NCI-H1417 treated with DMSO at 0.1 percent for 48 hours (cell line): ENCODE data around the gene IFITM2.
"Not testable (repeated sequence)": the region's sequence is repeated elsewhere in the genome, so short reads cannot be mapped to it uniquely, and the experiment has no call there.

Experiments
- DNase-seq: peaks from one replicate; lab custom pipeline; 2025; lab: John Stamatoyannopoulos, UW

Gene IFITM2

DNA sequence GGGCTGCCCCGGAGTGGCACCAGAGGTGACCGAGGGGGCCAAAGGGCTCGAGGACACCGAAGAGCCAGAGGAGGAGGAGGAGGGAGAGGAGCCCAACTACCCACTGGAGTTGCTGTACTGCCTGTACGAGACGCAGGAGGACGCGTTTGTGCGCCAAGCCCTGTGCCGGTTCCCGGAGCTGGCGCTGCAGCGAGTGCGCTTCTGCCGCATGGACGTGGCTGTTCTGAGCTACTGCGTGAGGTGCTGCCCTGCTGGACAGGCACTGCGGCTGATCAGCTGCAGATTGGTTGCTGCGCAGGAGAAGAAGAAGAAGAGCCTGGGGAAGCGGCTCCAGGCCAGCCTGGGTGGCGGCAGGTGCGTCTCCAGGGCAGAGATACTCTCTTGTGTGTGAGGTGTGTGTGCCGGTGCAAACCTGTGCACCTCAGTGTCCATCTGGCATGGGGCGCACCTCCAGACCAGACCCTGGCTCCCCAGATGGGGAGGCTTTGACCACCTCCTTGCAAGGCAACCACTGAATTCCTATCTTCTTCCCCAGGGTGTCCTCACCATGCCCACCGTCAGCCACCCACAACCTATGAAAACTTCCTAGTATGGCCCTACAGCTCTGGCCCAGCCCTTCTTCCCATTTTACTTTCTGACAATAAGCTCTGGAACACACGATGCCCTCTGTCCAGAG is 26.0 kb upstream of the IFITM2 start:
- DNase-seq, result no peak

DNA sequence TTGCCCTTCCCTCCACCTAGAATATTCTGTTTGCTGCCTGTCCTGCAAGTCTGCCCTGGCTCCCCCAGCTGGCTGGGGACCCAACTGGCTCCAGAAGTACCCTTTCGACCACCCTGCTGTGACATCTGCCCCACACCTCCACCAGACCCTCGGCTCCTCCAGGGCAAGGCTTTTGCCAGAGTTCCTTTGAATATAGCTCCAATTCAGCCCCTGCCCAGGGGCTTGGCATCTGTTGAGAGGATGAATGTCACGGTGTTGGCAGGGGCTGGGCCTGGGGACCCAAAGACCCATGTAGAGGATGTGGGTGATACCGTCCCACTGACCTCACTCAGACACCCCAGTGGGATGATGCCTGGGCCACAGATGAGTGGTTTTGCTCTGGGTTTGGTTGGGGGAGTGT is 25.4 kb upstream of the IFITM2 start:
- DNase-seq, result no peak

DNA sequence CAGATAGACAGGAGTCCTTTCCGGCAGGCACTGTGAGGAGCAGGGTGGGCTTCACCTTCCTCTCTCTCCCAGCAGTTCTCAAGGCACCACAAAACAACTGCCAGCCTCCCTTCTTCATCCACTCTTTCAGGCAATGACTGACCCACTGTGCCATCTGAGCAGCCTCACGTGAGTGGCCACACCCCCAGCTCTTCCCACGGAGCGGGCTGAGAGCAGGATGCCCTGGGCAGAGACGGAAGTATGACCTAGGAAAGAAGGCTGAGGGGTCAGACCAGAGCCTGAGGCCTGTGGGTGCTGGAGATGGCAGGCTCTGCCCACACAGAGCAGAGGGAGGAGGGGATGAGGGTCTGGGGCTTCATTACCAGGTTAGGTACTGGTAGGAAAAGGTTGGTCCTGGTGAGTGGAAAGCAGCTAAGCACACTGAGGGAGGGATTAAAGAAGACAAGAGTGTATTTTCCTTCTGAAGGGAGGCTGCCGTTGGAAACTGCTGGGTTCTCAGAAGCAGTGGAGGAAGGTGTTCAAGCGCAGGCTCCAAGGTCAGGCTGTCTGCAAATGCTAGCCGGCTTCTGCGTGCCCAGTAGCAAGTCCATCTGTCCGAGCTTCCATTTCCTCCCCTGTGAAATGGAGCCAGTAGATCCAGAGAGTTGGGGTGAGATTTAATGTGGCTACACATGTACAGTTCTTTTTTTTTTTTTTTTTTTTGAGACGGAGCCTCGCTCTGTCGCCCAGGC is 24.8 kb upstream of the IFITM2 start:
- no peak for DNase-seq

DNA sequence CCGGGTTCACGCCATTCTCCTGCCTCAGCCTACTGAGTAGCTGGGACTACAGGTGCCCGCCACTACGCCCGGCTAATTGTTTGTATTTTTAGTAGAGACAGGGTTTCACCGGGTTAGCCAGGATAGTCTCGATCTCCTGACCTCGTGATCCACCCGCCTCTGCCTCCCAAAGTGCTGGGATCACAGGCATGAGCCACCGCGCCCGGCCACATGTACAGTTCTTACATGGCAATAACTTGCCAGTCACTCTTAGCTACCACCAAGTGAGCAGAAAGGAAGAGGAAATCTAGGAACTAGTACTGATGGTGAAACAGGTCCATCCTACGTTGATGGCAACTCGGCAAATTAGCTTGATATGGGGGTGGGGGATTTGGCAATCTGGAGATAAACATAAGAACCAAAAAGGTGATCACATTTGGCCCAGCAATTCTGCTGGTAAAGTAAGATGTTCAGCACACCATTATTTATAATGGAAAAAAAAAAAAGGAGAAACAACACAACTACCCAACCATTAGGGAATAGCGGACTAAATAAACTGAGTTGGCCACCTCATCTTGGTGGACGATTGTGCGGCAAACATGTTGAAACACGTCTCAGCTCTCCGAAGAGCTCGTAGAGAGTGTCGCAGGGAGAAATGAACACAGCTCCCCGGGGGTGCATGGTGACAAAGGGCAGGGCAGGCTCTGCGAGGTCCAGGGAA is 24.1 kb upstream of the IFITM2 start:
- no peak for DNase-seq

DNA sequence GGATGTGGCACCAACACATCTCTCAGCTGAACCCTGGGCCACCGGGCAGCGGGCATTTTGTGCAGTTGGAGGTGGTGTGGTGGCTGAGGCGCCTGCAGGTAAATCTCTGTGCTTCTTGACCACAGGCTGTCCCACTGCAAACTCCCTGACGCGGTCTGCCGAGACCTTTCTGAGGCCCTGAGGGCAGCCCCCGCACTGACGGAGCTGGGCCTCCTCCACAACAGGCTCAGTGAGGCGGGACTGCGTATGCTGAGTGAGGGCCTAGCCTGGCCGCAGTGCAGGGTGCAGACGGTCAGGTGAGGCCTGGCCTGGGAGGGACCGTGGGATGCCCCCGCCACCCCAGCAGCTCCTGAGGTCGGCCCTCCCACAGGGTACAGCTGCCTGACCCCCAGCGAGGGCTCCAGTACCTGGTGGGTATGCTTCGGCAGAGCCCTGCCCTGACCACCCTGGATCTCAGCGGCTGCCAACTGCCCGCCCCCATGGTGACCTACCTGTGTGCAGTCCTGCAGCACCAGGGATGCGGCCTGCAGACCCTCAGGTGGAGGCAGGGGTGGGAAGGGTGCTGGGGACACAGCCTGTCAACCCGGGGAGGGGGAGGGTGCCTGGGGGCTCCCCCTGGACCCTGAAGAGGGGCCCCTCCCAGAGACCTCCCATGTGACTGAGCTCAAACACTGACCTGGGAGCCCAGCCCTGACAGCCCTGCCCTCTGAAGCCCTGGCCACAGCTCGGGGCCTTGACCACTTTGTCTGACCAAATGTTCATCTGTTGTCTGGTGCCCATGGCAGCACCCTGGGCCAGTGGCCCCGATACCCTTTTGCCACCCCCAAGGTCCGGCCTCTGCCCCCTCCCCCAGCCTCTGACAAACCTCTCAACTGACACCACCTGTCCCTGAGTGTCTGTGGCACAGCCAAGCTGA is 23.3 kb upstream of the IFITM2 start:
- DNase-seq, result no peak

DNA sequence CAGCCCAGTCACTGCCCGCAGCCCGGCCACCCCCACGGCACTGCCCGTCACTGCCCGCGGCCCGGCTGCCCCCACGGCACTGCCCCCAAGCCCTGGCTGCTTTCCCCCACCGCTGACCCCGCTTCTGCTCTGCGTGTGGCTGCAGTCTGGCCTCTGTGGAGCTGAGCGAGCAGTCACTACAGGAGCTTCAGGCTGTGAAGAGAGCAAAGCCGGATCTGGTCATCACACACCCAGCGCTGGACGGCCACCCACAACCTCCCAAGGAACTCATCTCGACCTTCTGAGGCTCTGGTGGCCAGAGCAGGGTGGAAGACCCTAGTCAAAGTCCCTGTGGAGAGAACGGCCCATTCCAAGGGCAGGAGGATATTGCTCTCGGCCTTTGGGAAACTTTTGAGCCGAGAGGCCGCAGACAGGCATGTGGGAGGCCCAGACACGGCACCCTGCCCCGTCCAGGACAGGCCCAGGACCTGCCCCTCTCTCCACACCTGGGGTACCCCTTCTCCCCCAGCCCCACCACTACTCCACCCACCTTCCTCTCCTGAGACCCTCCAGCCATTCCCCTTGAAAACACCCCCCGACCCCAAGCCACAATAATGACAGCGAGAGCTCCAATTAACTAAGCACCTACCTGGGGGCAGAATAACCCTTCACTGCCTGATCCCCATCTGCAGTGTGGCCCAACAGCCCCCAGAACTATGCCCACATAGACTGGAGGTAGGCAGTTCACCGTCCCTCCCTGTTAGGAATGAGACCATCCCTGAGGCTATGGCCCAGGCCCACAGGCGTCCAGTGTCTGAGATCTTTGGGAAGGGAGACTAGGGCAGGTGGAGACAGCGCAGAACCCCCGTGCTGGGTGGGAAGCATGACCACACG is 22.4 kb upstream of the IFITM2 start:
- DNase-seq, result no peak

DNA sequence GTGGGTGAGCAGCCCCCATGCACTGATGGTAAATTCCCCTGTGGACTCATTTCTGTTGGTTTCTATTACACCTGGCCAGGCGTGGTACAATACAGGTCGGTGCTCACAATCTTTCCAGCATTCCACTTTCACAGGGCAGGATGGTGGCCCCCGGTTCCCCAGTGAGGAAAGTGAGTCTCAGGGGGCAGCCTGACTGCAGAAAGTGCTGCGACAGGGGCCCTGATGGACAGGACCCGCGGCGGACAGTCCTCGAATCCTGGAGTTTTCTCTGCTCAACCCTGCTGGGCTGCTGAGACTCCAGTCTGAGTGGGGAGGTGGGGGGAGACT is 21.8 kb upstream of the IFITM2 start:
- DNase-seq, result no peak

DNA sequence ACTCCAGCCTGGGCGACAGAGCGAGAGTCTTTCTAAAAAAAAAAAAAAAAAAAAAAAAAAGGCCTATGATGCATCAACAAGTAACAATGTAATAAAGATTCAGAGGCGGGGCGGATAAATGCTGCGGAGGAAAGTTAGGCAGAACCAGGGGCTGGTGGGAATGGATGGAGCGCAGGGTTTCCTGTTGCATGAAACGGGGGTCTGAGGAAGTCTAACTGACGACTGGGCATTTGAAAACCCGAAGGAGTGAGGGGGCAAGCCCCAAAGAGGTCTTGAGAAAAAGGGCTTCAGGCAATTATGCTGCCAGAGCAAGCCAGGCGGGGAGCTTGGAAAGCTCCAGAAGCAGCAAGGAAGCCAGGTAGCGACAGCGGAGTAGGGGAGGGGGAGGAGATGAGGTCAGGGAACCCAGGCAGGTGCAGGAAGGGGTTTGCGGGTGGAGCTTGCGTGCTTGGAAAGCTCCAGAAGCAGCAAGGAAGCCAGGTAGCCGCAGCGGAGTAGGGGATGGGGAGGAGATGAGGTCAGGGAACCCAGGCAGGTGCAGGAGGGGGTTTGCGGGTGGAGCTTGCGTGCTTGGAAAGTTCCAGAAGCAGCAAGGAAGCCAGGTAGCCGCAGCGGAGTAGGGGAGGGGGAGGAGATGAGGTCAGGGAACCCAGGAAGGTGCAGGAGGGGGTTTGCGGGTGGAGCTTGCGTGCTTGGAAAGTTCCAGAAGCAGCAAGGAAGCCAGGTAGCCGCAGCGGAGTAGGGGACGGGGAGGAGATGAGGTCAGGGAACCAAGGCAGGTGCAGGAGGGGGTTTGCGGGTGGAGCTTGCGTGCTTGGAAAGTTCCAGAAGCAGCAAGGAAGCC is 20.4 kb upstream of the IFITM2 start:
- not testable (repeated sequence) for DNase-seq

DNA sequence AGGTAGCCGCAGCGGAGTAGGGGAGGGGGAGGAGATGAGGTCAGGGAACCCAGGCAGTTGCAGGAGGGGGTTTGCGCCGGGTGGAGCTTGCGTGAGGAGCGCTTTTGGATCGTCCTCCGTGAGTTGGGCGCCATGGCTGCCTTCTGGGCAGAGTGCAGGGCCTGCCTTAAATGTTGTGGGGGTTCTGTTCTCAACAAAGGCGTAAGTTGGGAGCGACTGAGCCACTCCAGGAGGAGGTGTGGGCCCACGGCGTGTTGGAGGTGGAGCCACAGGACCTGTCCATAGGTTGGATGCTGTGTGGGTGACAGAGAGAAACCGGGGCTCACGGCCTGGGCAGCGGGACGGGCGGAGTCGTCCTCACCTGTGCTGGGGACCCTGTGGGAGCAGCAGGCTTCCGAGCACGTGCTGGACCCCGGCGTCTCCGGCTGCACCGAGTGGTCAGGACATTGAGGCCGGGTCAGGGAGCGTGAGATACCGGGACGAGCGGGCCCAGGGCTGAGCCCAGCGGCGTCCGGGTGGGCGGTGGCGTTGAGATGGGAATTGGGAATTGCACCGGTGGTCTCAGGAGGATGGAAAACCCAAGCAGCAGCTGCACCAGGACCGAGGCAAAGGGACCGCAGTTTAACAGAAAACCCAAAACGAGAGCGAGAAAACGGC is 19.7 kb upstream of the IFITM2 start:
- DNase-seq, result no peak

DNA sequence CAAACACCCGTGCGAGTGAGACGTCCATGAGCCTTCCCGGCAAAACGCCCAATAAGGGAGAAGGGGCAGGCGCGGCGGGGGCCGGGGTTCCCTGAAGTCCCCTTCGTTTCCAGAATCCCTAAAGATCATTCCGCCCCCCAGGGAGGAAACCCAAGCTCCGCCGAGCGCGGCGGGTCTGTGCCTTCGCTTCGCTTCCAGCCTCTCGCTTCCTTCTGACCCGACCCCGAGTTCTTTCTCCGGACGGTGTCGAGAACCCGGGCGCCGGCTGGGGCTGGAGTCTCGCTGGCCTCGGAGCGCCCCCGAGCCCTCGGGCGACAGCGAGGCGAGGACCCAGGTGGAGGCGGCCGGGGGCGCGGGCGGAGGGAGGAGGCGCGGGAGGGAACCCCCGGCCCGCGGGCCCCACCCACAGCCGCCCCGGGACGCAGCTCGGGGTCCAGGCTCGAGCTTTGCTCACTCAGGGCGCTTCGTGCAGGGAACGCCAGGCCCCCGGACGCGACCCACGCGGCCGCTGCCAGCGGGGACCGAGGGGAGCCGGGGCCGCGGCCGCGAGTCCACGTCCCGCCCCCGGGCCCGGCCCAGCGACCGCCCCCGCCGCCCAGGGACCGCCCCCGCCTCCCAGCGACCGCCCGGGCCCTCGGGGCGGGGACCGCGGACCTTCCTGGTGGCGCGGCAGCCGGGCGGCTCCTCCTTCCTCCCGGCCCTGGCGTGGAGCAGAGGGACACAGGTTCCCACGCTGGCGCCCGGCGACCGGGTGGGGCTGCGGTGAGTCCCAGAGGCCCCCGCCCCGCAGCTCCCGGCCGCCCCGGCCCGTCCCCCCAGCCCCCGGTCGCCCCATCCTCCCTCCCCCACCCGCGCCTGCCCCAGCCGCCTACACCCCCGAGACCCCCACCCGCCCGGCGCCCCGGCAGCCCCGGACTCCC is 18.9 kb upstream of the IFITM2 start, which contains the start of gene PGGHG:
TSS of gene PGGHG (plus strand) at position 649 of the 920 bp plus-strand sequence. CDS start 691 bp downstream, outside the sequence.
- no peak for DNase-seq

DNA sequence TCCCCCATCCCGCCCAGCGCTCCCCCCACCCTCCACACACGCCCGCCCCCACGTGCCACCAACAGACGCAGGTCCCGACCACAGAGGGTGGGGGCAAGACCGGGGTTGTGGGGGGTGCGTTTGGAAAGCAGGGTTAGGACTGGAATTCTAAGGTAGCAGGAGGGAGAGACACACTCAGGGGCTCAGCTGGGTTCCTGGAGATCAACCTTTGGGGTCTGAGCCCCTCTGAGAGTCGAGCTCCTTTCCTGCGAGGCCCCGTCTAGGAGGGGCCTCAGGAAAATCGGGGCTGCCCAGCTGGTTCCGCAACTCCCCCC is 18.3 kb upstream of the IFITM2 start:
- no peak for DNase-seq

DNA sequence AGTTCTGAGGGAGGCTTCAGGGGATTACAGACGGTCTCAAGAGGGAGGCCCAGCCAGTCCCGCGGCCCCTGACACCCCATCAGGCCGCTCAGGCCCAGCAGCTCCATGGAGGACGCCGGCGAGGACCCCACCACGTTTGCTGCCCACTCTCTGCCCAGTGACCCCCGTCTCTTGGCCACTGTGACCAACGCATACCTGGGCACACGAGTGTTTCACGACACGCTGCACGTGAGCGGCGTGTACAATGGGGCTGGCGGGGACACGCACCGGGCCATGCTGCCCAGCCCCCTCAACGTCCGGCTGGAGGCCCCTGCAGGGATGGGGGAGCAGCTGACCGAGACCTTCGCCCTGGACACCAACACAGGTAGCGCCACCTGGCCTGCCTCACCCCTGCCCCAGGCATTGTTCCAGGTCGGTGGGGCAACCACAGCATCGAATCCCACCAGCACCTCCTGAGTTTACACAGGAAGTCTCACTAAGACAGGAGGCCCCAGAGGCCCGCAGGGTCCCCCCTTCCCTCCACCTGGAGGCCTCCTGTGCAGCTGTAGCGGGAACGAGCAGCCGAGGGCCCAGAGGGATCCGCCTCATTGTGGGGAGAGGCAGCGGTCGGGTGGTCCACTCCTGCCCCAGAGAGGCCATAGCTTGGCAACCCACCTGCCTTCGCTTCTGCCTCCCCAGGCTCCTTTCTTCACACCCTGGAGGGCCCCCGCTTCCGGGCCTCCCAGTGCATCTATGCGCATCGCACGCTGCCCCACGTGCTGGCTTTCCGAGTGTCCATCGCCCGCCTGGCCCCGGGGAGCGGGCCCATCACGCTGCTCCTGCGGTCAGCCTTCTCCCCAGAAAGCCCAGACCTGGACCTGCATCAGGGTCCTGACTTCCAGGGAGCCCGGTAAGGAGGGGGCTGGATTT is 17.6 kb upstream of the IFITM2 start:
- DNase-seq, result no peak

DNA sequence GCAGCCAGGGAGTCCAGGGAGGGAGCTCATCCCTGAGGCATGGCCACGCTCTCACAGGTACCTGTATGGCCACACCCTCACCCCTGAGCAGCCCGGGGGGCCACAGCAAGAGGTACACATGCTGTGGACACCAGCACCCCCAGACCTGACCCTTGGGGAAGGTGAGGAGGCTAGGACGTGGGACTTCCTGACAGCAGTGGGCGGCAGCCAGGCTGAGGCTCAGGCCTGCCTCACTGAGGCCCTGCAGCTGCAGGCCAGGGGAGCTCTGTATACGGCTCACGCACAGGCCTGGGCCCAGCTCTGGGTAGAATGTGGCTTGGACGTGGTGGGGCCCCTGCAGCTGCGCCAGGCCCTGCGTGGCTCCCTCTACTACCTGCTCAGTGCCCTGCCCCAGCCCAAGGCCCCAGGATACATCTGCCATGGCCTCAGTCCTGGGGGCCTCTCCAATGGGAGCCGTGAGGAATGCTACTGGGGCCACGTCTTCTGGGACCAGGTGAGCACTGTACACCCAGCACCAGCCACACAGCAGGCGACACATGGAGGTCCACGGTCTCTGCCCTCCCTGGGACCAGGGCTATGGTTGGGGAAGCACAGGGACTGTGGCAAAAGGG is 16.9 kb upstream of the IFITM2 start:
- no peak for DNase-seq

DNA sequence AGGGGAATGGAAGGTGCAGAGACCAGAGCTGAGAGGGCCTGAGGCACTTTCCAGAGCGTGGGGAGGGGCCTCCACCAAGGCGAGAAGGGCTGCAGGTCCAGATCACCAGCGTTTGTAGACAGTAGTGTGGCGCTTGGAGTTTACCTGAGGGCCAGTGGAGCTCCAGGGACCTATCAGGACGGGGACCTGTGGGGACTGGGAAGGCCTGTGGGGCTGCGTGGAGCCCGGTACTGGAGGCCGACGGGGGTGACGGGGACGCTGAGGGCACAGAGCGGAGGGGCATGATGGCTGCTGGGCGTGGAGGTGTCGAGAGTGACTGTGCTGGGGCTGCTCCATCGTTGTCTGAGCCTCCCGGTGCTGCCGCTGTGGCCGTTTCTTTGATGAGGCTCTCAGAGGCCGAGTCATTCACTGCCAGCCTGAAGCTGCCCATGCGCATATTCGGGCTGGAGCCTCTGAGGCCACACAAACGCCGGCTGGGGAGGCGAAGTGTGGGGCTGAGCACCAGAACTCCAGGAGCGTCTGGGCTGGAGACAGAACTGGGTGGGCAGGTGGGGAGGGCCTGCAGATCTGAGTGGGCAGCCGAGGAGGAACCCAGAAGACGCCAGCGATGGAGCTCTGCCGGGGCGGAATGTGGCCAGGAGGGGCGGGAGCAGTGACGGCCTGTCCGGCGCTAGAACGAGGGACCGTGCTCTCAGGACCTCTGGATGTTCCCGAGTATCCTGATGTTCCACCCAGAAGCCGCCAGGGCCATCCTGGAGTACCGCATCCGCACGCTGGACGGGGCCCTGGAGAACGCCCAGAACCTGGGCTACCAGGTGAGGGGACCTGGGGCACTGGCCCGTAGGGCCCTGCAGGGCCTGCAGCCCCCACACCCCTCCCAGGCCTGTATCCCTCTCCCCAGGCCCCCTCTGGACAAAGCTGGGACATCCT is 16.1 kb upstream of the IFITM2 start:
- DNase-seq, result no peak

DNA sequence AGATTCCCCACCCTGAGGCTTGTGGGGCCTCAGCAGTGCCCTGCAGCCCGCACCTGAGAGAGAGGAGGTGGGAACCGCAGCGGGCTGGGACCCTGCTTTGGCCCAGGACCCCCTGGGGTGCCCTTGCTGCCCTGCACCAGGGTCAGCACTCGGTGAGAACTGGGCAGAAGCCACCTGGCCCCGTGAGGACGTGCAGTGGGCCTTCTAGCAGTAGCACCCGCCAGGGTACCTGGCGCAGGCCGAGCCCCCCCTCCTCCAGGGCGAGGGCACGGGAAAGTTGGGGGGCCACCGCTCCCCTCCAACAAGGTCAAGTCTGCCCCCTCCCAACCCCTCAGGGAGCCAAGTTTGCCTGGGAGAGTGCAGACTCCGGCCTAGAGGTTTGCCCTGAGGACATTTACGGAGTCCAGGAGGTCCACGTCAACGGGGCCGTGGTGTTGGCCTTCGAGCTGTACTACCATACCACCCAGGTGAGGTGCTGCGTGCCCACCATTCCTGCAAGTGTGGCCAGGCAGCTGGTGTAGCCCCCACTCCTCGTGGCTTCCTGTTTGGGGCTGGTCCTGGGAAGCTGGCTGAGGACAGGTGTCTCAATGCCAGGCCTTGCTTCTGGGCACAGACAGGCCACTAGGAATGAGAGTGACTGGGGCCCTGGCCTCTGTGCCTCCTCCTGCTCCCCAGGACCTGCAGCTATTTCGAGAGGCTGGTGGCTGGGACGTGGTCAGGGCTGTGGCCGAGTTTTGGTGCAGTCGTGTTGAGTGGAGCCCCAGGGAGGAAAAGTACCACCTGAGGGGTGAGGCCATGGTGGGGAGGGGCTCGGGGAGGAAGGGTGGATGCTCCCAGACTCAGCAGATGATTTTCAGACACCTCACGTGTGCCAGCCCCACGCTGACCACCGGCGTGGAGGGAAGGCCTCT is 15.2 kb upstream of the IFITM2 start:
- no peak for DNase-seq
